ENCODE measurements around the gene DNASE1L1. TPM values are rescaled to one million over a fixed set of nuclear protein-coding genes. Genes with fewer than 3 reads are reported as not detected.

DNASE1L1 gene
- total and polyA plus RNA-seq, 2 of the 13 experiments (the other 11 are each of a cell fraction or from before 2014, with no cell fraction given): 4.7 to 12.3 TPM

GRCh38 chrX:154374313-154375155, 34.5 kb downstream of the DNASE1L1 start, which contains the start of gene FLNA (continued):
- TF ChIP-seq UBTF (CRISPR knock-in tag; IDR thresholded peaks at IDR 0.05) (peak; percentile 58; the same call in 1 of the 2 replicates), BRD4 (CRISPR knock-in tag; IDR thresholded peaks at IDR 0.05) (no peak), SRY (CRISPR knock-in tag; IDR thresholded peaks at IDR 0.05) (no peak), MEIS2 (CRISPR knock-in tag; IDR thresholded peaks at IDR 0.05) (0 out of 2 replicates have a peak, but pooled peaks have one; percentile 14), KLF16 (CRISPR knock-in tag; IDR thresholded peaks at IDR 0.05) (no peak), PHF5A (CRISPR knock-in tag; IDR thresholded peaks at IDR 0.05; ENCODE audit: low read depth, unreplicated experiment) (no peak), SOX6 (IDR thresholded peaks at IDR 0.05) (no peak), SOX6 (CRISPR knock-in tag; IDR thresholded peaks at IDR 0.05) (no peak), MAFF (IDR thresholded peaks at IDR 0.05; ENCODE audit: low read depth, low read length) (no peak), ZGPAT (CRISPR knock-in tag; IDR thresholded peaks at IDR 0.05) (0 out of 2 replicates have a peak, but pooled peaks have one; percentile 28), KDM2A (CRISPR knock-in tag; IDR thresholded peaks at IDR 0.05; ENCODE audit: borderline replicate concordance, low read depth) (peak; percentile 37; the same call in 1 of the 2 replicates), MXD1 (CRISPR knock-in tag; IDR thresholded peaks at IDR 0.05) (peak; percentile 31; the same call in 1 of the 2 replicates), ARNT2 (CRISPR knock-in tag; IDR thresholded peaks at IDR 0.05; ENCODE audit: low read depth) (peak; percentile 32; the same call in 1 of the 2 replicates), ZNF446 (CRISPR knock-in tag; IDR thresholded peaks at IDR 0.05) (0 out of 2 replicates have a peak, but pooled peaks have one; percentile 52), AGO2 (optimal IDR thresholded peaks at IDR 0.05; ENCODE audit: low read depth, low read length) (no peak), ZNF552 (CRISPR knock-in tag; IDR thresholded peaks at IDR 0.05; ENCODE audit: borderline replicate concordance) (no peak), ZNF546 (CRISPR knock-in tag; conservative IDR thresholded peaks at IDR 0.05) (no peak), ZBTB38 (CRISPR knock-in tag; IDR thresholded peaks at IDR 0.05) (no peak)
- TF ChIP-seq, protein P1, sequence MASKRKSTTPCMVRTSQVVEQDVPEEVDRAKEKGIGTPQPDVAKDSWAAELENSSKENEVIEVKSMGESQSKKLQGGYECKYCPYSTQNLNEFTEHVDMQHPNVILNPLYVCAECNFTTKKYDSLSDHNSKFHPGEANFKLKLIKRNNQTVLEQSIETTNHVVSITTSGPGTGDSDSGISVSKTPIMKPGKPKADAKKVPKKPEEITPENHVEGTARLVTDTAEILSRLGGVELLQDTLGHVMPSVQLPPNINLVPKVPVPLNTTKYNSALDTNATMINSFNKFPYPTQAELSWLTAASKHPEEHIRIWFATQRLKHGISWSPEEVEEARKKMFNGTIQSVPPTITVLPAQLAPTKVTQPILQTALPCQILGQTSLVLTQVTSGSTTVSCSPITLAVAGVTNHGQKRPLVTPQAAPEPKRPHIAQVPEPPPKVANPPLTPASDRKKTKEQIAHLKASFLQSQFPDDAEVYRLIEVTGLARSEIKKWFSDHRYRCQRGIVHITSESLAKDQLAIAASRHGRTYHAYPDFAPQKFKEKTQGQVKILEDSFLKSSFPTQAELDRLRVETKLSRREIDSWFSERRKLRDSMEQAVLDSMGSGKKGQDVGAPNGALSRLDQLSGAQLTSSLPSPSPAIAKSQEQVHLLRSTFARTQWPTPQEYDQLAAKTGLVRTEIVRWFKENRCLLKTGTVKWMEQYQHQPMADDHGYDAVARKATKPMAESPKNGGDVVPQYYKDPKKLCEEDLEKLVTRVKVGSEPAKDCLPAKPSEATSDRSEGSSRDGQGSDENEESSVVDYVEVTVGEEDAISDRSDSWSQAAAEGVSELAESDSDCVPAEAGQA (IDR thresholded peaks at IDR 0.05; ENCODE audit: low read depth): no peak
- TF ChIP-seq, protein P1 (CRISPR knock-in tag; IDR thresholded peaks at IDR 0.05; ENCODE audit: borderline replicate concordance): no peak

Measured in HepG2 (cell line).